Right cardiac atrium (tissue), 5 donors: Measurements from ENCODE around the gene MAFF. TPM values are rescaled to one million over a fixed set of nuclear protein-coding genes. Genes with fewer than 3 reads are reported as not detected.

Experiments
- ATAC-seq, 2 donors: fragments of 200-7000 bp; cut with Tn5 transposase; one replicate each; pipeline versions ENCODE4 v1.8.0 to v1.9.1; 2020; ENCODE audit warnings: moderate library complexity in 2 of 2, mild to moderate bottlenecking in 1 of 2
- DNase-seq, 3 donors: peaks; one replicate each; pipeline ENCODE4 v3.0.0-alpha.2; 2020
- H3K27ac ChIP-seq: one replicate; pipeline ENCODE4 v1.5.1; 2013; ENCODE audit warnings: mild to moderate bottlenecking, low read length, control low read depth, moderate library complexity
- H3K27me3 ChIP-seq: one replicate; pipeline ENCODE4 v1.6.1; 2013; ENCODE audit not compliant: control insufficient read depth, insufficient read depth
- H3K4me1 ChIP-seq: one replicate; pipeline ENCODE4 v1.6.1; 2013; ENCODE audit warnings: low read length; ENCODE audit not compliant: control insufficient read depth, insufficient read depth
- H3K4me3 ChIP-seq: one replicate; pipeline ENCODE4 v1.5.1; 2013; ENCODE audit warnings: low read length, control low read depth
- H3K9me3 ChIP-seq: one replicate; pipeline ENCODE4 v1.6.1; 2013; ENCODE audit warnings: low read length; ENCODE audit not compliant: control insufficient read depth
- WGBS: extraction: QIAGEN DNeasy Blood & Tissue Kit; methylation state at CpG from one replicate; pipeline ENCODE4 v1.1.7; 2013; 5-methylcytosine and 5-hydroxymethylcytosine counted together
- intact Hi-C, 4 donors: fragments of 100-400 bp; cut with DNase I; formaldehyde crosslinking; loops; one replicate each; pipeline versions ENCODE4 v1.11.0 to v1.14.0; 2022 to 2023
- polyA plus RNA-seq: library from polyadenylated mRNA; stranded (reverse); fragments of 200-250 nt; gene quantifications from one replicate; pipeline ENCODE4 v1.2.3, GENCODE V29; 2013
- total RNA-seq, 4 donors: library from RNA; stranded (reverse); fragmentation: NEBNext Ultra II Directional; extraction: Animal tissue kit (Norgen Biotek cat#: 25700); gene quantifications; one replicate each; pipeline ENCODE4 v1.2.1, GENCODE V29; 2021
- donor health status: healthy with polysubstance abuse.
- donor health status: DM: no; HTN: yes; CAD: no.
- donor health status: DM: no; HTN: no; CAD: no.
- donor health status: DM: no; HTN: yes; CAD: no; lungs with severe emphysema.
- donor health status: DM: yes; HTN: yes; CAD: no.

Gene MAFF
- total and polyA plus RNA-seq, 5 donors = 4.8 to 20.5 (median 7.2) TPM

GRCh38 chr22:38250643-38251340, 49.0 kb downstream of the MAFF start:
- ATAC-seq (no peak), DNase-seq (no peak)
- H3K9me3 ChIP-seq = no peaks in the 10 kb centered on the region
- intact Hi-C loops = no loop called here
- peaks cover 24% of the 10 kb centered on the region for H3K4me1 ChIP-seq
- no peaks in the 10 kb centered on the region for H3K27me3 ChIP-seq
- H3K27ac ChIP-seq = no peak overlapping the region
- WGBS = 62% methylated on average over 13 of the region's 13 CpGs
- no peak overlapping the region for H3K4me3 ChIP-seq

- no peak overlapping the region for H3K27ac ChIP-seq
- DNase-seq (no peak), ATAC-seq (no peak)
- peaks cover 22% of the 10 kb centered on the region for H3K4me1 ChIP-seq
- H3K4me3 ChIP-seq = no peak overlapping the region
- intact Hi-C loops = no loop called here
- 70% methylated on average over 7 of the region's 7 CpGs for WGBS
- H3K9me3 ChIP-seq = no peaks in the 10 kb centered on the region
- no peaks in the 10 kb centered on the region for H3K27me3 ChIP-seq
These were observed 49.5 kb downstream of the MAFF start for GRCh38 chr22:38251341-38251692.

- ATAC-seq (no peak), DNase-seq (no peak)
- no peak overlapping the region for H3K27ac ChIP-seq
- H3K9me3 ChIP-seq = no peaks in the 10 kb centered on the region
- WGBS = 92% methylated on average over 2 of the region's 2 CpGs
- intact Hi-C loops = no loop called here
- peaks cover 31% of the 10 kb centered on the region for H3K4me1 ChIP-seq
- H3K27me3 ChIP-seq = no peaks in the 10 kb centered on the region
- no peak overlapping the region for H3K4me3 ChIP-seq
These were observed 53.9 kb downstream of the MAFF start for GRCh38 chr22:38255697-38256096.

GRCh38 chr22:38257181-38257580, 55.4 kb downstream of the MAFF start:
- Histone ChIP-seq H3K27ac (peak overlapping the region; percentile 87), H3K9me3 (no peaks in the 10 kb centered on the region), H3K4me1 (peaks cover 36% of the 10 kb centered on the region), H3K4me3 (no peak overlapping the region), H3K27me3 (no peaks in the 10 kb centered on the region)
- 24% methylated on average over 14 of the region's 14 CpGs for WGBS
- intact Hi-C loops = no loop called here
- ATAC-seq = peak; percentile 38 to 51
- peak in 1 of 3 donors; percentile 38 for DNase-seq

GRCh38 chr22:38257650-38258250, 56.0 kb downstream of the MAFF start:
- peak in 1 of 3 donors; percentile 68 for DNase-seq
- ATAC-seq = peak; percentile 20
- 61% methylated on average over 4 of the region's 4 CpGs for WGBS
- intact Hi-C loops = no loop called here
- peak overlapping the region; percentile 87 for H3K27ac ChIP-seq
- no peak overlapping the region for H3K4me3 ChIP-seq
- H3K27me3 ChIP-seq = no peaks in the 10 kb centered on the region
- no peaks in the 10 kb centered on the region for H3K9me3 ChIP-seq
- peaks cover 38% of the 10 kb centered on the region for H3K4me1 ChIP-seq

- ATAC-seq = peak; percentile 58 to 78
- Histone ChIP-seq H3K9me3 (no peaks in the 10 kb centered on the region), H3K4me3 (no peak overlapping the region), H3K27ac (peak overlapping the region; percentile 82), H3K27me3 (no peaks in the 10 kb centered on the region), H3K4me1 (peaks cover 38% of the 10 kb centered on the region)
- intact Hi-C loops = no loop called here
- peak; percentile 88 to 90 (median 89) for DNase-seq
- WGBS = 14% methylated on average over 8 of the region's 8 CpGs
These were observed 57.1 kb downstream of the MAFF start for GRCh38 chr22:38258895-38259294.

- no peaks in the 10 kb centered on the region for H3K9me3 ChIP-seq
- ATAC-seq (no peak), DNase-seq (peak in 1 of 3 donors; percentile 12)
- H3K27ac ChIP-seq = peak overlapping the region; percentile 60
- no peak overlapping the region for H3K4me3 ChIP-seq
- WGBS = 66% methylated on average over 8 of the region's 8 CpGs
- peaks cover 40% of the 10 kb centered on the region for H3K4me1 ChIP-seq
- H3K27me3 ChIP-seq = no peaks in the 10 kb centered on the region
- intact Hi-C loops = no loop called here
These were observed 57.6 kb downstream of the MAFF start for GRCh38 chr22:38259370-38259769.

- peak in 1 of 3 donors; percentile 55 for DNase-seq
- Histone ChIP-seq H3K27me3 (no peaks in the 10 kb centered on the region), H3K4me3 (no peak overlapping the region), H3K4me1 (peaks cover 47% of the 10 kb centered on the region), H3K27ac (peak overlapping the region; percentile 86), H3K9me3 (no peaks in the 10 kb centered on the region)
- WGBS = 28% methylated on average over 15 of the region's 15 CpGs
- ATAC-seq = no peak
- intact Hi-C loops = no loop called here
These were observed 59.2 kb downstream of the MAFF start for GRCh38 chr22:38260761-38261681.

GRCh38 chr22:38262051-38262795, 60.4 kb downstream of the MAFF start:
- ATAC-seq (peak; percentile 23 to 49), DNase-seq (peak; percentile 66 to 85 (median 81))
- Histone ChIP-seq H3K9me3 (no peaks in the 10 kb centered on the region), H3K27me3 (no peaks in the 10 kb centered on the region), H3K4me3 (no peak overlapping the region), H3K27ac (peak overlapping the region; percentile 16), H3K4me1 (peaks cover 48% of the 10 kb centered on the region)
- intact Hi-C loops = no loop called here
- 55% methylated on average over 20 of the region's 20 CpGs for WGBS

- H3K27me3 ChIP-seq = no peaks in the 10 kb centered on the region
- intact Hi-C loops = no loop called here
- H3K4me1 ChIP-seq = peaks cover 36% of the 10 kb centered on the region
- H3K27ac ChIP-seq = no peak overlapping the region
- peak in 1 of 3 donors; percentile 59 for DNase-seq
- no peak overlapping the region for H3K4me3 ChIP-seq
- WGBS = 65% methylated on average over 6 of the region's 6 CpGs
- no peaks in the 10 kb centered on the region for H3K9me3 ChIP-seq
- peak in 1 of 2 donors; percentile 4 for ATAC-seq
These were observed 62.6 kb downstream of the MAFF start for GRCh38 chr22:38264322-38264843.
